Fibroblast of lung (primary cell): ENCODE results near the gene FLNA.
"Not testable (repeated sequence)": the region's sequence is repeated elsewhere in the genome, so short reads cannot be mapped to it uniquely, and the experiment has no call there.

Source experiments
- CTCF ChIP-seq, 2 donors: IDR thresholded peaks in 1 of 2; conservative IDR thresholded peaks in 1 of 2; 1 replicate in 1 of 2; 2 replicates in 1 of 2; pipeline ENCODE4 v1.5.1; 2011 to 2012; ENCODE audit warnings: low read length in 2 of 2, control low read depth in 1 of 2, inconsistent platforms in 1 of 2, low read depth in 1 of 2, mild to moderate bottlenecking in 1 of 2
- EZH2 ChIP-seq: IDR thresholded peaks from 2 replicates; pipeline ENCODE4 v1.5.1; 2012; ENCODE audit warnings: low read length, control low read depth, mild to moderate bottlenecking; ENCODE audit errors: missing control alignments

GRCh38 chrX:154302998-154303397 is 71.4 kb downstream of the FLNA start:
- TF ChIP-seq CTCF (conservative IDR thresholded peaks at IDR 0.05 in 1 of 2, IDR thresholded peaks at IDR 0.05 in 1 of 2; ENCODE audit: low read depth in 1 of 2, low read length in 2 of 2); EZH2: not testable (repeated sequence)
